Smooth muscle cell (in vitro differentiated cells): ENCODE measurements around the gene TLE4. TPM values are rescaled to one million over a fixed set of nuclear protein-coding genes. Genes with fewer than 3 reads are reported as not detected.

ENCODE experiments used
- DNase-seq: peaks from one replicate; lab custom pipeline; 2025; ENCODE audit not compliant: unreplicated experiment; lab: John Stamatoyannopoulos, UW
- H2AFZ ChIP-seq: fragments of 200-600 bp; sonication (generic); 2 replicates; pipeline ENCODE4 v1.6.0; 2016; ENCODE audit warnings: antibody characterized with exemption, low read depth, mild to moderate bottlenecking
- H3F3A ChIP-seq: fragments of 200-600 bp; sonication (generic); 2 replicates; pipeline ENCODE4 v1.6.0; 2017; ENCODE audit warnings: antibody characterized with exemption, low read depth
- H3K27ac ChIP-seq: fragments of 200-600 bp; sonication (generic); 2 replicates; pipeline ENCODE4 v1.5.1; 2016; ENCODE audit warnings: low read depth, mild to moderate bottlenecking
- H3K27me3 ChIP-seq: fragments of 200-600 bp; sonication (generic); 2 replicates; pipeline ENCODE4 v1.6.1; 2016; ENCODE audit warnings: low read depth, mild to moderate bottlenecking
- H3K36me3 ChIP-seq: fragments of 200-600 bp; sonication (generic); 2 replicates; pipeline ENCODE4 v1.5.1; 2016; ENCODE audit warnings: low read depth
- H3K4me1 ChIP-seq: fragments of 200-600 bp; sonication (generic); 2 replicates; pipeline ENCODE4 v1.5.1; 2016; ENCODE audit warnings: low read depth
- H3K4me2 ChIP-seq: fragments of 200-600 bp; sonication (generic); 2 replicates; pipeline ENCODE4 v1.6.0; 2016; ENCODE audit warnings: mild to moderate bottlenecking
- H3K4me3 ChIP-seq: fragments of 200-600 bp; sonication (generic); 2 replicates; pipeline ENCODE4 v1.5.1; 2016; ENCODE audit warnings: mild to moderate bottlenecking
- H3K79me2 ChIP-seq: fragments of 200-600 bp; sonication (generic); 2 replicates; pipeline ENCODE4 v1.6.0; 2016; ENCODE audit warnings: low read depth, mild to moderate bottlenecking
- H3K9ac ChIP-seq: fragments of 200-600 bp; sonication (generic); 2 replicates; pipeline ENCODE4 v1.6.0; 2016; ENCODE audit warnings: low read depth
- H3K9me3 ChIP-seq: fragments of 200-600 bp; sonication (generic); replicated peaks from 2 replicates; pipeline ENCODE4 v1.5.1; 2016; ENCODE audit warnings: low read depth
- H4K20me1 ChIP-seq: fragments of 200-600 bp; sonication (generic); 2 replicates; pipeline ENCODE4 v1.6.0; 2016; ENCODE audit warnings: low read depth
- WGBS: methylation state at CpG from one replicate; pipeline ENCODE4 v1.1.7; 2016; ENCODE audit warnings: low lambda C conversion rate; 5-methylcytosine and 5-hydroxymethylcytosine counted together
- polyA plus RNA-seq: library from polyadenylated mRNA; unstranded; fragments of >200 nt; fragmentation: Nextera tagmentation; extraction: Ambion mirVana; gene quantifications from 2 replicates; pipeline ENCODE4 v1.2.1, GENCODE V29; 2016
- total RNA-seq: library from RNA; depleted of rRNA; stranded (reverse); fragments of >200 nt; gene quantifications from 2 replicates; pipeline ENCODE4 v1.2.3, GENCODE V29; 2014
- TF ChIP-seq, protein P1 (sequence below): fragments of 200-600 bp; sonication (generic); IDR thresholded peaks from 2 replicates; pipeline ENCODE4 v1.5.1; 2017; ENCODE audit warnings: borderline replicate concordance, mild to moderate bottlenecking, antibody characterized with exemption; ENCODE audit not compliant: insufficient read depth, poor library complexity, severe bottlenecking

Gene TLE4
- total and polyA plus RNA-seq, 2 experiments from 2014 or later, result 31.6 to 74.3 TPM

DNA sequence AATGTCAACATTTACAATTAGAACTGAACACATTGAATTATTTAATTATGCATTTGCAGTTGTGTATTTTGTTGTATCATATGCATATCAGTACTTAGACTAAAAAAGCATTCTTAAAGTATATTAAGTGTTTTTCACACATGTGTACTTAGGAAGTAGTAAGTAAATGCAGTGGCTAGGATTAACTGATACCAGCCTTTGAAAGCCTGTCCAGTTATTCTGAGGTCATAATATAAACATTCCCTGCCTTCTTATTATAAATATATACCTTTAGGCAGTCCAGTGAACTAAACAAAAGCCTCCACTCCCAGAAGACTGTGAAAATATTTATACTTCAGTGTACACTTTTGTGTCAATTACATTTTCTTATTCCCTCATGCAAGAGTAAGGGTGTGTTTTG lies 83.8 kb downstream of the TLE4 start:
- H4K20me1 ChIP-seq, result peaks cover 52% of the 10 kb centered on the region
- peaks cover 5% of the 10 kb centered on the region for H3K36me3 ChIP-seq
- peaks cover 3% of the 10 kb centered on the region for H3F3A ChIP-seq
- no peak for DNase-seq
- H2AFZ ChIP-seq, result no peak overlapping the region
- H3K4me2 ChIP-seq, result no peak overlapping the region
- H3K79me2 ChIP-seq, result no peaks in the 10 kb centered on the region
- H3K27ac ChIP-seq, result no peak overlapping the region
- TF ChIP-seq, protein P1, sequence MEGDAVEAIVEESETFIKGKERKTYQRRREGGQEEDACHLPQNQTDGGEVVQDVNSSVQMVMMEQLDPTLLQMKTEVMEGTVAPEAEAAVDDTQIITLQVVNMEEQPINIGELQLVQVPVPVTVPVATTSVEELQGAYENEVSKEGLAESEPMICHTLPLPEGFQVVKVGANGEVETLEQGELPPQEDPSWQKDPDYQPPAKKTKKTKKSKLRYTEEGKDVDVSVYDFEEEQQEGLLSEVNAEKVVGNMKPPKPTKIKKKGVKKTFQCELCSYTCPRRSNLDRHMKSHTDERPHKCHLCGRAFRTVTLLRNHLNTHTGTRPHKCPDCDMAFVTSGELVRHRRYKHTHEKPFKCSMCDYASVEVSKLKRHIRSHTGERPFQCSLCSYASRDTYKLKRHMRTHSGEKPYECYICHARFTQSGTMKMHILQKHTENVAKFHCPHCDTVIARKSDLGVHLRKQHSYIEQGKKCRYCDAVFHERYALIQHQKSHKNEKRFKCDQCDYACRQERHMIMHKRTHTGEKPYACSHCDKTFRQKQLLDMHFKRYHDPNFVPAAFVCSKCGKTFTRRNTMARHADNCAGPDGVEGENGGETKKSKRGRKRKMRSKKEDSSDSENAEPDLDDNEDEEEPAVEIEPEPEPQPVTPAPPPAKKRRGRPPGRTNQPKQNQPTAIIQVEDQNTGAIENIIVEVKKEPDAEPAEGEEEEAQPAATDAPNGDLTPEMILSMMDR, result no peak
- peaks cover 19% of the 10 kb centered on the region for H3K4me1 ChIP-seq
- H3K4me3 ChIP-seq, result no peak overlapping the region
- H3K9me3 ChIP-seq, result no peaks in the 10 kb centered on the region
- no peaks in the 10 kb centered on the region for H3K27me3 ChIP-seq
- H3K9ac ChIP-seq, result no peak overlapping the region

DNA sequence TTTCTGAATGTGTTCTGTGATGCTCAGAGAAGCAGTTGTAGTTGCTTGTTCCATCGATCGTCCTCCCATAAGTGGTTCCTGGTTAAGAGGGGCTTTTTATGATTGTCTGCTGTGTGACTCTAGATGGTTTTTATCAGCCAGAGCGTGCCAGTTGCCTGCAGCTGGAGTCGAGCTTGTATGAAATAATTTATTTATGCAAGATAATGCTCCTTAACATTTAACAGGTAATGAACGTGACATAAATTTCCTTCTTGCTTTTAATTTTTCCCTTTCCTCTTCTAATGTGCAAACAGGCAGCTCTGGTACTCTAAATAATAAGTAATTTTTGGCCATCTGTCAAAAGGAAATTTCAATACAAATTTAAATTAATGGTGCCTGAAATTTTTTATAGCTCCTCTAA lies 84.4 kb downstream of the TLE4 start:
- TF ChIP-seq, protein P1, result no peak
- Histone ChIP-seq H3K27ac (no peak overlapping the region), H3K9ac (no peak overlapping the region), H3K9me3 (no peaks in the 10 kb centered on the region), H3K4me1 (peaks cover 19% of the 10 kb centered on the region), H3K79me2 (no peaks in the 10 kb centered on the region), H3K4me2 (no peak overlapping the region), H2AFZ (no peak overlapping the region), H3K27me3 (no peaks in the 10 kb centered on the region), H3F3A (peaks cover 3% of the 10 kb centered on the region), H4K20me1 (peaks cover 54% of the 10 kb centered on the region), H3K36me3 (peaks cover 5% of the 10 kb centered on the region), H3K4me3 (no peak overlapping the region)
- WGBS, result 93% methylated on average over 5 of the region's 5 CpGs
- DNase-seq, result no peak

DNA sequence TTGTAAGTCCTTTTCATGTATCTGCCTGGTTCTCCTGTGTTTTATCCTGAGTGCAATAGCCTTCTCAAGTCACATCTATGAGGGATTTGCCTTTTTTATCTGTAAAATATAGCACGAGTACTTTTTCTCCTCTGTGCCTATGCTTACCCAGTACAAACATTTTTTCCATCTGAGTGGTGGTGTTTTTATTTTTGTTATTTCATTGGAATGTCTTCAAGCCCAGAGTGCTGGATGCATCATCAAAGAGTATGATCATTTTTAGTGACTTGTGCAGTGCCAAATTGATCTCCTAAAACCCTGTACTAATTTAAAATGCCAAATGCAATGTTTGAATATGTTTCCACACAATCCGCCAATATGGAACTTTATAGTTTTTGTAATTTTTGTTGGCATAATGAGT lies 86.1 kb downstream of the TLE4 start:
- H3F3A ChIP-seq, result peaks cover 3% of the 10 kb centered on the region
- H3K9ac ChIP-seq, result no peak overlapping the region
- no peaks in the 10 kb centered on the region for H3K79me2 ChIP-seq
- H3K27ac ChIP-seq, result no peak overlapping the region
- peaks cover 3% of the 10 kb centered on the region for H3K36me3 ChIP-seq
- H3K4me1 ChIP-seq, result peaks cover 29% of the 10 kb centered on the region
- no peak overlapping the region for H2AFZ ChIP-seq
- no peaks in the 10 kb centered on the region for H3K27me3 ChIP-seq
- no peak overlapping the region for H3K4me2 ChIP-seq
- no peak overlapping the region for H3K4me3 ChIP-seq
- TF ChIP-seq, protein P1, result no peak
- H3K9me3 ChIP-seq, result no peaks in the 10 kb centered on the region
- no peak for DNase-seq
- H4K20me1 ChIP-seq, result peaks cover 62% of the 10 kb centered on the region
- 75% methylated on average over 2 of the region's 2 CpGs for WGBS

DNA sequence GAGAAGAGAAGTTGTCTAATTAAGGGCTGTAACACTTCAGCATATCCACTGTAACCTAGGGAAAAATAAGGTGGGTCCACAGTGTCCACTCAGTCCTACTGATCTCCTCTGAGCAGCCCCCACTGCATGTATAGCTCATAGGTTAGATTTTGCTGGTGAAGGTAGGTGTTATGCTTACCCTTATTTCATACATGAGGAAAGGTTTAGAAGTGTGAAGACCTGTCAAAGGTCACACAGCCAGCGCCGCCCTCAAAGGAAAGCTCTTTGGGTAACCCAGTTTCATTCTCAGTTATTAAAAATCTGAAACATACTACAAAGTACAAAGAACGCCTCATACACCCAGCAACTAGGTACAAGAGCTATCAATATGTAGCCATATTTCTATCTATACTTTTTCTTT lies 87.2 kb downstream of the TLE4 start:
- Histone ChIP-seq H3K27ac (no peak overlapping the region), H3K27me3 (no peaks in the 10 kb centered on the region), H2AFZ (no peak overlapping the region), H3K36me3 (no peaks in the 10 kb centered on the region), H3K4me3 (no peak overlapping the region), H3K9ac (no peak overlapping the region), H3K79me2 (peaks cover 4% of the 10 kb centered on the region), H3K4me1 (peaks cover 39% of the 10 kb centered on the region), H3F3A (peaks cover 3% of the 10 kb centered on the region), H3K4me2 (no peak overlapping the region), H4K20me1 (peaks cover 55% of the 10 kb centered on the region), H3K9me3 (no peaks in the 10 kb centered on the region)
- WGBS, result 99% methylated on average over 3 of the region's 3 CpGs
- TF ChIP-seq, protein P1, result no peak
- DNase-seq, result no peak
